BE2C (cell line): ENCODE measurements around the gene SOX2.

Experiments
- DNase-seq: peaks from one replicate; pipeline ENCODE4 v3.0.0-alpha.2; 2020
- H3K27me3 ChIP-seq: fragments of 250-450 bp; sonication (Bioruptor Pico); 2 replicates; pipeline ENCODE4 v1.5.1; 2020; ENCODE audit warnings: mild to moderate bottlenecking
- H3K36me3 ChIP-seq: fragments of 250-450 bp; sonication (Bioruptor Pico); 2 replicates; pipeline ENCODE4 v1.5.1; 2020; ENCODE audit warnings: mild to moderate bottlenecking
- H3K4me1 ChIP-seq: fragments of 250-450 bp; sonication (Bioruptor Pico); 2 replicates; pipeline ENCODE4 v1.5.1; 2020
- H3K4me3 ChIP-seq: 2 replicates; pipeline ENCODE4 v1.5.1; 2011; ENCODE audit warnings: low read depth, low read length
- H3K9me3 ChIP-seq: fragments of 250-450 bp; sonication (Bioruptor Pico); 2 replicates; pipeline ENCODE4 v1.5.1; 2020
- CTCF ChIP-seq: IDR thresholded peaks from 2 replicates; pipeline ENCODE4 v1.5.1; 2012; ENCODE audit warnings: mild to moderate bottlenecking, low read depth, low read length

Gene SOX2

GRCh38 chr3:181703601-181704420 is 7.9 kb upstream of the SOX2 start:
- Histone ChIP-seq H3K36me3 (no peaks in the 10 kb centered on the region), H3K9me3 (no peaks in the 10 kb centered on the region), H3K27me3 (no peaks in the 10 kb centered on the region), H3K4me3 (no peak overlapping the region), H3K4me1 (no peaks in the 10 kb centered on the region)
- no peak for TF ChIP-seq CTCF
- no peak for DNase-seq

GRCh38 chr3:181704421-181705085 is 7.2 kb upstream of the SOX2 start:
- TF ChIP-seq CTCF = no peak
- no peak for DNase-seq
- Histone ChIP-seq H3K4me3 (no peak overlapping the region), H3K27me3 (no peaks in the 10 kb centered on the region), H3K4me1 (no peaks in the 10 kb centered on the region), H3K36me3 (no peaks in the 10 kb centered on the region), H3K9me3 (no peaks in the 10 kb centered on the region)

- no peaks in the 10 kb centered on the region for H3K4me1 ChIP-seq
- no peaks in the 10 kb centered on the region for H3K36me3 ChIP-seq
- no peak overlapping the region for H3K4me3 ChIP-seq
- no peak for DNase-seq
- H3K27me3 ChIP-seq = no peaks in the 10 kb centered on the region
- H3K9me3 ChIP-seq = no peaks in the 10 kb centered on the region
- TF ChIP-seq CTCF = no peak
Observed at GRCh38 chr3:181705086-181705480, 6.6 kb upstream of the SOX2 start.

GRCh38 chr3:181707980-181708379 is 3.7 kb upstream of the SOX2 start:
- no peak overlapping the region for H3K4me3 ChIP-seq

GRCh38 chr3:181709537-181710279 is 2.0 kb upstream of the SOX2 start:
- no peaks in the 10 kb centered on the region for H3K9me3 ChIP-seq
- peaks cover 19% of the 10 kb centered on the region for H3K27me3 ChIP-seq
- H3K4me1 ChIP-seq = no peaks in the 10 kb centered on the region; the same call in 1 of the 2 replicates
- peak; percentile 69 for TF ChIP-seq CTCF
- no peaks in the 10 kb centered on the region for H3K36me3 ChIP-seq
- no peak overlapping the region; the same call in 1 of the 2 replicates for H3K4me3 ChIP-seq
- DNase-seq = peak; percentile 80

More at GRCh38 chr3:181707980-181708379, 3.7 kb upstream of the SOX2 start:
- Histone ChIP-seq H3K4me1 (no peaks in the 10 kb centered on the region; the same call in 1 of the 2 replicates), H3K9me3 (no peaks in the 10 kb centered on the region), H3K36me3 (no peaks in the 10 kb centered on the region), H3K27me3 (peaks cover 8% of the 10 kb centered on the region)
- TF ChIP-seq CTCF = no peak
- DNase-seq = no peak
